Effector memory CD4-positive, alpha-beta T cell (primary cell): ENCODE data around the gene WNT8A.
"Not testable (repeated sequence)": the region's sequence is repeated elsewhere in the genome, so short reads cannot be mapped to it uniquely, and the experiment has no call there.

Experiments used
- DNase-seq, 3 donors: peaks; one replicate each; pipeline ENCODE4 v3.0.0-alpha.2; 2020
- H3K27ac ChIP-seq: 2 replicates; pipeline ENCODE4 v1.7.0; 2013; ENCODE audit warnings: mild to moderate bottlenecking, low read length, moderate library complexity; ENCODE audit not compliant: insufficient read depth, poor library complexity, severe bottlenecking
- H3K27me3 ChIP-seq: replicated peaks from 2 replicates; pipeline ENCODE4 v1.7.0; 2013; ENCODE audit warnings: mild to moderate bottlenecking, low read length; ENCODE audit not compliant: insufficient read depth, control insufficient read depth, poor library complexity, severe bottlenecking
- H3K36me3 ChIP-seq: 2 replicates; pipeline ENCODE4 v1.7.0; 2013; ENCODE audit warnings: mild to moderate bottlenecking, low read length, moderate library complexity; ENCODE audit not compliant: control insufficient read depth, insufficient read depth
- H3K4me1 ChIP-seq: 2 replicates; pipeline ENCODE4 v1.7.0; 2013; ENCODE audit warnings: low read length, mild to moderate bottlenecking; ENCODE audit not compliant: control insufficient read depth, insufficient read depth, poor library complexity, severe bottlenecking
- H3K4me3 ChIP-seq: 2 replicates; pipeline ENCODE4 v1.7.0; 2013; ENCODE audit warnings: low read length, low read depth, mild to moderate bottlenecking; ENCODE audit not compliant: insufficient read depth, poor library complexity, severe bottlenecking
- H3K9me3 ChIP-seq: 2 replicates; pipeline ENCODE4 v1.7.0; 2013; ENCODE audit warnings: mild to moderate bottlenecking, low read length, moderate library complexity; ENCODE audit not compliant: control insufficient read depth
- total RNA-seq, 3 donors: gene quantifications; one replicate each; lab custom pipeline; 2026; lab: John Stamatoyannopoulos, UW

Gene WNT8A, protein sequence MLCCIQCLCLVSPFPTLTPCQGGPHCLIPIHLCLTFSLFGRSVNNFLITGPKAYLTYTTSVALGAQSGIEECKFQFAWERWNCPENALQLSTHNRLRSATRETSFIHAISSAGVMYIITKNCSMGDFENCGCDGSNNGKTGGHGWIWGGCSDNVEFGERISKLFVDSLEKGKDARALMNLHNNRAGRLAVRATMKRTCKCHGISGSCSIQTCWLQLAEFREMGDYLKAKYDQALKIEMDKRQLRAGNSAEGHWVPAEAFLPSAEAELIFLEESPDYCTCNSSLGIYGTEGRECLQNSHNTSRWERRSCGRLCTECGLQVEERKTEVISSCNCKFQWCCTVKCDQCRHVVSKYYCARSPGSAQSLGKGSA
- total RNA-seq = 0 to 0.19 (median 0) reads per million in 3 donors

DNA sequence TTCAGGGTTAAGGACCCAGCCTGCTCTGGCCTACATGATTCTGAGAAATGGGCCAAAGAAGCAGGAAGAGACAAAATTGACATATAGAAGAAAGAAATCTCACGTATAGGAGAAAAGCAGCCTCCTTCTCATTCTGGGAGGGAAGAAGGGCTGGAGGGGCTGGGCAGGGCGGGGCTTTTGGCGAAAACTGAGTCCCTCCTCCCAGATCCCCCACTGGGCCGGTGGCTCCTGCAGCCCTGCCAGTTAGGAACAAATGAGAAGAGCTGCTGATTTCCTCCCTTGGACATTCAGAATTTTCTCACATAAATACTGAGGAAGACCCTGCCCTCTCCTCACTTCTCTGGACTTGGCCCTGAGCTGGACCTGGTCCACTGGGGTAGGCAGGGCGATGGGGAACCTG lies at the start of gene WNT8A:
WNT8A (plus strand) TSS at position 332 of the 400 bp plus-strand sequence. CDS start 95 bp downstream, outside the sequence.
- Histone ChIP-seq H3K36me3 (no peaks in the 10 kb centered on the region), H3K9me3 (no peaks in the 10 kb centered on the region), H3K4me1 (no peaks in the 10 kb centered on the region), H3K4me3 (no peak within 1 kb of the TSS), H3K27ac (no peak within 1 kb of the TSS), H3K27me3 (no peaks in the 10 kb centered on the region)
- DNase-seq = no peak

DNA sequence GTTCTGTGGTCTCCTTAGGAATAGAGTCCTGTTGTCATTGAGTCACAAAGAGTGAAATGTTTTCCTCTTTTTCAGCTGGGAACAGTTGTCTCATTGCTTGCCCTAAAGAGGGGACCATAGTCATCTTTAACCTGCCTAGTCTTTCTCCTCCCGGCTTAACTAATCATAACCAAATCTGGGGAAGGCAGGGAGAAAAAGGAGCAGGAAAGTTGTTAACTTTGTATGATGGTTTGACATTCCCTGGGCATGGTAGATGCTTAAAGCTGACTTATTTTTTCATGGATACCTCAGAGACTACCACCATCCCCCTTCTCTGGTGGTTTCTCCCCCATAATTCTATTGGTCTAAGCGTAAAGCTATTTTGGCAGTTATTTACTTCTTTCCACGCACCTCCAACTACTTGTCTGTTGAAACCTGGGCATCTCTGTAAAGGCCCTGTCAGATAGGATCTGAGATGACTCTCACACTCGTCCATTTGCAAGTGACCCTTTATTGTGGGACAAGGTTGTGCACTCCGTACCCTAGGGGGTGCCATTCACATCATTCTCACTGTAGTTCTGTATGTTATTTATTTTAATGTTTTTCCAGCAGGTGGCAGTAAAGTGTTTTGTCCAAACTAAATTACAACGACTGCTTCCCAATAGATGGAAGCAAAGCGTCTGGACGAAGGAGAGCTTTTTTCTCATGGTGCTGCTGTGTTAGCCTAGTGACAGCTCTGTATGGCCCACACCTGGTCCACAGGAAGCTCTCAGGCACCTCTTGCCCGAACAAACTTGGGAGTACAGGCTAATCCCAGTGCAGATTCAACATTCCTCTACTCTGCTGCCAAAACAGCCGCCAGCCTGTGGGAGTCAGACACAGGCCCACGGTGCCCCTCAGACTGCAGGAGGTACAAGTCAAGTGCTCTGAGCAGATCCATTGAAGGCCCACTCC lies 48.0 kb upstream of the WNT8A start:
- peak; percentile 23 to 53 (median 51) for DNase-seq
- no peak overlapping the region for H3K4me3 ChIP-seq
- no peaks in the 10 kb centered on the region for H3K36me3 ChIP-seq
- no peaks in the 10 kb centered on the region for H3K9me3 ChIP-seq
- H3K27ac ChIP-seq = no peak overlapping the region
- no peaks in the 10 kb centered on the region for H3K27me3 ChIP-seq
- H3K4me1 ChIP-seq = peaks cover 11% of the 10 kb centered on the region

DNA sequence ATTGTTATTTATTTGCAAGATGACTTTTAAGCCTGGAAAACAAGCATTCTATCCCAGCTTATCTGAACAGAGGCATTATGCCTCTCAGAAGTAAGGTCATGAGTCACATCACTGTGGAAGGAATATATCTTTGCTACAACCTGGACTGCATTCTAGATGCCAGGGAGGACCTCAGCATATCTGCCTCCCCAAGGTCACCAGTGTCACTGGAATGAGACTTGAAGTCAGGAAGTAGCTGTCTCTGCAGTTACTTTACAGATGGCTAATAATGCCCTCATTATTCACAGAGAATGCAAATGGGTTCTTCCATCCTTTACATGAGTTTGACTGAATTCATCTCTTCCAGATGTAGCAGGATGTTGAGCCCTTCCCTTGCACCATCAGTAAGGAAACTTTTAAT lies 46.6 kb upstream of the WNT8A start:
- no peaks in the 10 kb centered on the region for H3K27me3 ChIP-seq
- DNase-seq = no peak
- no peaks in the 10 kb centered on the region for H3K36me3 ChIP-seq
- H3K27ac ChIP-seq = no peak overlapping the region
- no peaks in the 10 kb centered on the region for H3K9me3 ChIP-seq
- H3K4me3 ChIP-seq = no peak overlapping the region
- peaks cover 5% of the 10 kb centered on the region for H3K4me1 ChIP-seq

DNA sequence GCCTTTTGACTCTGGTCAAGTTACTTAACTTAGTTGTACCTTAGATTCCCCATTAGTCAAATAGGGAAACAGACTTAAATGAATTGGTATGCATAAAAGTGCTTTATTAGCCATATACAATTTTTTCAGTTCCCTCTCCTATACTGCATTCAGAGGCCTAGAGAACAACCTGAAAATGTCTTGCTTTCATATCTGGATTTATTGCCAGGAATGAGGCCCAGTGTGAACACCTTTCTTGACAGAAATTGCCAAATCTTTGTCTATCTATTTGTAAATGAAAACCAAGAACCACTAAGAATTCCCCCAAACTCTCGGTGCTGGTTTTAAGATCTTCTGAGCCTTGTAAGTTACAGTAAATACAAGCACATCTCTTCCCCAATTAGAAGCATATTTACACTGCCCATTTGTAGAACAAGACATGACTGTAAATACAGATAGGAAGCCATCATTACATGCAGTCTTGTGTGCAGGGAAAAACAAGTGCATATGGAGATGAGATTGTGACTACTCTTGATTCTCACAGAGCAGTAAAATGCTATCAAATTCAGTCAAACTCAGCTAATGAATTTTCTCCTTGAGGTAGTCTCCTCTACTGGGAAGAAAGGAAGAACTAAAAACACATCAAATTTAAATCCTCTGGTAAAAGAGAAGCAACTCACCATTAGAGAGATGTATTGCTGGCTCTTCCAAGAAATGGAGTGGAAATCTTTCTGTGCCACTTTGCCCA lies 45.8 kb upstream of the WNT8A start:
- Histone ChIP-seq H3K27ac (no peak overlapping the region), H3K9me3 (no peaks in the 10 kb centered on the region), H3K4me1 (peaks cover 5% of the 10 kb centered on the region), H3K27me3 (no peaks in the 10 kb centered on the region), H3K36me3 (no peaks in the 10 kb centered on the region), H3K4me3 (no peak overlapping the region)
- DNase-seq = no peak

DNA sequence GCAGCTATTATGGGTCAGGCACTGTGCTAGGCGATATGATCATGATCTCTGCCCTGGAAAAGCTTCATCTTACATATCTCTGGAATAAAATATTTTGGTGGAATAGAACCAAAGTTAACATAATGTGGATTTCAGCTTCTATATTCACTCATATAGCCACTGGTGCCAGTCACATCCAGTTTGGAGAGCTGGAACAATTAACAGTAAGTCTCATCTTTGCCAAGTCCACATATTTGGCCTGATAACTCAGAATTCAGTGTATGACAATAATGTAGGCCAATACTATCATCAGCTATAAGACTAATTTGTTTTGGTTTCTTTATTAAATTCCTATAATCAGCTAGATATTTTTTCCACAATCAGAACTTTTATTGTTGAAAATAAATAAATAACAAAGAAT lies 45.0 kb upstream of the WNT8A start:
- no peaks in the 10 kb centered on the region for H3K9me3 ChIP-seq
- no peak overlapping the region for H3K4me3 ChIP-seq
- DNase-seq = no peak
- no peaks in the 10 kb centered on the region for H3K27me3 ChIP-seq
- H3K36me3 ChIP-seq = no peaks in the 10 kb centered on the region
- H3K4me1 ChIP-seq = no peaks in the 10 kb centered on the region
- no peak overlapping the region for H3K27ac ChIP-seq

DNA sequence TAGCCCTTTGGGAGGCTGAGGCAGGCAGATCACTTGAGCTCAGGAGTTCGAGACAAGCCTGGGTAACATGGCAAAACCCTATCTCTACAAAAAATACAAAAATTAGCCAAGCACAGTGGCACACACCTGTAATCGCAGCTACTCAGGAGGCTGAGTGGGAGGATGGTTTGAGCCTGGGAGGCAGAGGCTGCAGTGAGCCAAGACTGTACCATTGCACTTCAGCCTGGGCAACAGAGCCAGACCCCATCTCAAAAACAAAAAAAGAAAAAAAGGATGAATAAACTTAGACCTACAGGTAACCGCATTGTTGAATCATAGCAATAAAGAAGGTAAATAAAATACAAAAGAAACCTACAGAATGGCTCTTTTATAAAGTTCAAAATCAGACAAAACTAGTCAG lies 38.5 kb upstream of the WNT8A start:
- not testable (repeated sequence) for DNase-seq, H3K9me3 ChIP-seq, H3K27ac ChIP-seq, H3K4me1 ChIP-seq, H3K4me3 ChIP-seq, H3K36me3 ChIP-seq, H3K27me3 ChIP-seq

DNA sequence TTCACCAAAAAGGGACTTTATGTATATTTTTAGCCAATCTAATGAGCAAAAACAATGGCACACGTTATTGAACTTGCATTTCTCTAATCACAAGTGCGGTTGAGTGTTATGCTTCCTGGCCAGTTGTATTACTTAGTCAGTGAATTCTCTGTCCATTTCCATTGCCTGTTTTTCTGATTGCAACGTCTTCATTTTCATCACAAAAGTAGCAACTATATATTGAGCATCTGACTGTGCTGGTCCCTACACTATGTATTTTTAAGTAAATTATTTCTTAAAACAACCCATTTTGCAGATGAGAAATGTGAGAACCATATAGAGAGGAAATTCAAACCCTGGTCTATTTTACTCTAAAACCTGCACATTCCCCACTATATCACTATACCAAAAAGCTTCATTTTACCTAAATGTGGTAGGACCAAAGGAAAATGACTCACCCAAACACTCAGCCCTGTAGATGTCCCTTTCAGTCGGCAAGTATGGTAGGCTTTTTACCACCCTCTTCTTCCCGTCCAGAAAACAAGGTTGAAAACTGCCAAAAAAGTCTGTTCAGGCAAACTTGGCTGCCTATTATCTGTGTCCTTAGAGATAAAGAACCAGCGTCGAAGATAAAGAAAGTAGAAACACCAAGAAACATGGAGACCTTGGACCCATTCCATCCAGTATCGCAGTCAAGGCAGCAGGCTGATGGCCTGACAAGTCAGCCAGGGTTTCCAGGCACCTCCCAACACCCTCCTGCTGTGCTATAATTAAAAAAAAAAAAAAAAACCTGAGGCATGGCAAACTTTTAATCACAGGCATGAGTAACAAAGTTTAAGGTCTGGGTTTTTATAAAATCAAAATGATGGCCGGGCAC lies 32.2 kb upstream of the WNT8A start:
- no peaks in the 10 kb centered on the region for H3K27me3 ChIP-seq
- no peaks in the 10 kb centered on the region for H3K36me3 ChIP-seq
- H3K9me3 ChIP-seq = no peaks in the 10 kb centered on the region
- H3K4me3 ChIP-seq = no peak overlapping the region
- H3K27ac ChIP-seq = no peak overlapping the region
- no peaks in the 10 kb centered on the region for H3K4me1 ChIP-seq
- DNase-seq = no peak

DNA sequence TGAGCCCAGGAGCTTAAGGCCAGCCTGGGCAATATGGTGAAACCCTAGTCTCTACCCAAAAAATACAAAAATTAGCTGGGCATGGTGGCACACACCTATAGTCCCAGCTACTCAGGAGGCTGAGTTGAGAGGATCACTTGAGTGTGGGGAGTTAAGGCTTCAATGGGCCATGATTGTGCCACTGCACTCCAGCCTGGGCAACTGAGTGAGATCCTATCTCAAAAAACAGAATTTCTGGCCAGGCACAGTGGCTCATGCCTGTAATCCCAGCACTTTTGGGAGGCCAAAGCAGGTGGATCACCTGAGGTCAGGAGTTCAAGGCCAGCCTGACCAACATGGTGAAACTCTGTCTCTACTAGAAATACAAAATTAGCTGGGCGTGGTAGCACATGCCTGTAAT lies 31.1 kb upstream of the WNT8A start:
- H3K27ac ChIP-seq, H3K27me3 ChIP-seq, DNase-seq, H3K4me3 ChIP-seq, H3K9me3 ChIP-seq, H3K36me3 ChIP-seq, H3K4me1 ChIP-seq: not testable (repeated sequence)

DNA sequence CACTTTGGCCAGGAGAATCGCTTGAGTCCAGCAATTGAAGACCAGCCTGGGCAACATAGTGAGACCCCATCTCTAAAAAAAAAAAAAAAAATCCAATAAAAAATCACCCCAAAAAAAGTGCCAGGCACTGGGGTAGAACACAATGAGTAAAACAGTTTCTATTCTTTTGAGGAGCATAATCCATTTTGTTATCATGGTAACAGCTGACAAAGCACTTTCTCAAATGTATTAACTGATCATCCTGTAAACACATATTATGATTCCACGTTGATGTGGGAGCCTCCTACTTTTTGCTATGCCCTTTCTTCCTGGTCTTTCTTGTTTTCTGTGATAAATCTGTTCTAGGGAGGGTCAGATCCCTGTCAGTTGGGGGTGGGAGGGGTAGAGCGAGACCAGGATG lies 30.3 kb upstream of the WNT8A start:
- Histone ChIP-seq H3K4me1 (no peaks in the 10 kb centered on the region), H3K36me3 (no peaks in the 10 kb centered on the region), H3K27me3 (no peaks in the 10 kb centered on the region), H3K27ac (no peak overlapping the region), H3K9me3 (no peaks in the 10 kb centered on the region), H3K4me3 (no peak overlapping the region)
- DNase-seq = no peak
